CD1c-positive myeloid dendritic cell (primary cell): Measurements from ENCODE around the gene TSEN54.

Experiments used
- DNase-seq: peaks from one replicate; pipeline ENCODE4 v3.0.0-alpha.2; 2016; ENCODE audit errors: extremely low spot score

The TSEN54 gene

DNA sequence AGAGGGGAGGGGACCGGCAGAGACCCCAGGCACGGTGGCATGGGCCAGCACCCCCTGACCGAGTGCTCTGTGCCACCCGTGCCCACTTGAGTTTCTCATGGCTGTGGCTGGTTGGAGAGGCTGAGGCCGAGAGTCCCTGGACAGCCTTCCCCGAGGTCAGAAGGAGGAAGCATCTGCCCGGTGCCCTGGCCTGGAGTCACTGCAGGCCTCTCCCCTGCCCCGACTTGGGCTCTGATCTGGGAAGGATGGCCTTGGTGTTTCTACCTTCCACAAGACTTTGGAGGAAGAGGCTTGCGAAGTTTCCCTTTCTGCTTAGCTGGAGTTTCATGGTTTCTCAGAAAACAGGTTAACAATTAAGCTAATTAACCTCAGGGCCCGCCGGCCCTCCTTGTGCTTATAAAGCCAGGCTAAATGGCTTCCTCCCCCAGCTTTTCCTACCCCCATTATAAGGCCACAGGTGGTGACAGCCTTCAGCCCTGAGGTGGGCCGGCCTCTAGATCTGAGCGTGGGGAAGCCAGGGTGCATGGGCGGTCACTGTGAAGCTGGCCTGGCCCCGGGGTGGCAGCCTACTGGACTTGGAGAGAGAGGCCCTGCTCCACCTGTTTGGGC is 26.5 kb downstream of the TSEN54 start:
- no peak for DNase-seq

GRCh38 chr17:75544250-75544649 is 27.9 kb downstream of the TSEN54 start:
- no peak for DNase-seq

DNA sequence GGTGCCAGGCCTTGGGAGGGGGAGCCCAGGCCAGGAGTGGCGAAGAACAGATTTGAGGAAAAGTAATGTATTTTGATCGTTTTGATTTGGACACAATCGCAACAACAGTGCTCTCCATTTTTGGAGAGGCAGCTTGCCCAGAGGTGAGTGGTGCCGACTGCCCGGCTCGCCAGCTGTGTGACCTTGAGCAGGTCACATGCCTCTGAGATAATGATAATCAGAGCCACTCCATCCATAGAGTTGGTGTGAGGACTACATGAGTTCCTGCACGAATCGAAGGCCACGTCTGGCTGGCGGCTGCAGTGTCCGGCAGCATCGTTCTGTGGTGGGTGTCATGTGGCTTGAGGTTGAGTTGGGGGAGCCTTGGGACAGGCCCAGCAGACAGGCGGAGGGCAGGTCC is 29.9 kb downstream of the TSEN54 start:
- no peak for DNase-seq

- no peak for DNase-seq
These were observed 30.8 kb downstream of the TSEN54 start for GRCh38 chr17:75547091-75547490.

DNA sequence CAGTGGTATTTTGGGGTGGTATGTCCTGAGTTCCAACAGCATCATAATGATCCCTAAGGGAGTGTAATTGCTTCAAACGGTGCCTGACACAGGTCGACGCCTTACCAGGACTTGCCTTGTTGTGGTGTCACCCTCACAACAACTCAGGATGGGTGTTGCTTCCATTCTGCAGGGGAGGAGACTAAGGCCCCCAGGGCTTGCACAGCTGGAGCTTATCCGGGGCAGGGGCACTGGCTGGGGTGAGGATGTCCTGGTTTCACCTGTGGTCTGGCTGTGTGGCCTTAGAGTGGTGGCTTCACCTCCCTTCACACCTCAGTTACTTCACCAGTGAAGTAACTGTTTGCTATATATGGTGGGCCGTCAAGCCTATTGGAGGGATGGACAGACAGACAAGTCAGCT is 32.5 kb downstream of the TSEN54 start:
- DNase-seq, result no peak

GRCh38 chr17:75549246-75550138 is 33.2 kb downstream of the TSEN54 start:
- no peak for DNase-seq

GRCh38 chr17:75550139-75550465 is 33.8 kb downstream of the TSEN54 start:
- DNase-seq, result no peak

GRCh38 chr17:75551266-75551665 is 34.9 kb downstream of the TSEN54 start:
- no peak for DNase-seq

DNA sequence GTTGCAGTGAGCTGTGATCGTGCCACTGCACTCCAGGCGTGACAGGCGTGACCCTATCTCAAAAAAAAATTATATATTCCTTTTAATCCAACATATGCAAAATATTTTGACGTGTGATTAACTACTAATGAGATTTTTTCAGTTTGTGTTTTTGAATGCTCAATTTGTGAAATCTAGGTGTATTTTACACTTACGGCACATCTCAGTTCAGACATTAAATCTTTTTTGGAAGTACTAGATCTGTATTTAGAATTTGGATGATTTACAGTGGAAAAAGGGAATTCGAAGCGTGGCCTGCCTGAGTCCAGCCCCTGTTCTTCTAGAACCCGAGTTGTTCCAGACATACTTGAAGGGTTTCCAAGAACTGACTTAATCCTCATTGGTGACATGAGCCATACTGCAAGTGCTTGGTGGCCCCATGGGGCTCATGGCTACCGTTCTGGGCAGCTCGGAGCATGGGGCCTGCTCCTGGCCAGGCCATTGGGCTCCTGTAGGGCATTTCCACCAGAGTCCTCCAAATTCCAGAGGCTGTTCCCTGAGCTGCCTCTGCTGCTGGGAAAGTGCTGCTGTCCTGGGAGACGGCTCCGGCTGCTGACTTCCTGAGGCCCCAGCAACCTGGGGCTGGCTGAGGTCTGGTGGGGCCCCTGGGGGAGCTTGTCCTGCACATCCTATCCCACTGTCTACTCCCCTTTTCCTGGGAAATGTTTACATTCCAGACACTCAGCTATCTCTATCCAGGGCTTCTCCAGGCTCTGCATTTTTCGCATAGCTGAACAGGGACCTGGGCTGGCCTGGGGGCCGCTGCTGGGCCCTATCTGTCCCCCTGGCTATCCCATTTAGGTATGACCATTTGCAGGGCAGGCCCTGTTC is 36.3 kb downstream of the TSEN54 start:
- DNase-seq, result no peak

GRCh38 chr17:75553295-75554110 is 37.2 kb downstream of the TSEN54 start:
- no peak for DNase-seq

GRCh38 chr17:75555679-75556153 is 39.4 kb downstream of the TSEN54 start:
- DNase-seq, result no peak

DNA sequence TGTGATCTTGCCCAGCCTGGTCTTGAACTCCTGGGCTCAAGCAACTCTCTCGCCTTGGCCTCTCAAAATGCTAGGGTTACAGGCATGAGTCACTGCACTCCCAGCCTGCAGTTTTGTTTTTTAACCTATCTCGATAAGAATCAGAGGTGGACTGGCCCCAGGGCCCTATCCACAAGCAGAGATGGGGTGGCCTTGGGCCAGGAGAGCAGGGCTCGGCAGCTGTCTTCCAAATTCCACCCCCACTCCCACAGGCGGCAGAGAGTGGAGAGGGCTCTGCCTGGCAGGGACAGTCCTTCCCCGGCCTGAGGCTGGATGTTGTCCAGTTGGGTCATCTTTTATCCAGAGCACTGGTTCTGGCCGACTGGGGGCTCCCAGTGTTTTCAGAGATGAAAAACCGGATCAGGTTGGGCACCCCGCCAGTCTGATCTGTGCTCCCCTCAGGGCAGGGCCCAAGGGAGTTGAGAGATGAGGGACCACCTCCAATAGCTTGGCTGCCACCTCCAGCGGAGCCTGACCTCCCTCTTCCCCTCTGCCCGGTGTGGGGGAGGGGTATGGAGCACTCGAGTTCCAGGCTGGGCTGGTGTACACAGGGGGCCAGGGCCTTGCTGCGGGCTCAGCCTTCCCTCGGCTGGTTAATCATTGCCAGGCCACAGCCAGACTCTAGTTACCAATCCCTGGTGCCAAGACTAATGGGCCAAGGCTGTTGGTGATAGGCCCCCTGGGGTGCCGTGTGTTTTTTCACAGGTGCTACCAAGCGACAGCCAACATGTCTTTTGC is 40.9 kb downstream of the TSEN54 start:
- no peak for DNase-seq

DNA sequence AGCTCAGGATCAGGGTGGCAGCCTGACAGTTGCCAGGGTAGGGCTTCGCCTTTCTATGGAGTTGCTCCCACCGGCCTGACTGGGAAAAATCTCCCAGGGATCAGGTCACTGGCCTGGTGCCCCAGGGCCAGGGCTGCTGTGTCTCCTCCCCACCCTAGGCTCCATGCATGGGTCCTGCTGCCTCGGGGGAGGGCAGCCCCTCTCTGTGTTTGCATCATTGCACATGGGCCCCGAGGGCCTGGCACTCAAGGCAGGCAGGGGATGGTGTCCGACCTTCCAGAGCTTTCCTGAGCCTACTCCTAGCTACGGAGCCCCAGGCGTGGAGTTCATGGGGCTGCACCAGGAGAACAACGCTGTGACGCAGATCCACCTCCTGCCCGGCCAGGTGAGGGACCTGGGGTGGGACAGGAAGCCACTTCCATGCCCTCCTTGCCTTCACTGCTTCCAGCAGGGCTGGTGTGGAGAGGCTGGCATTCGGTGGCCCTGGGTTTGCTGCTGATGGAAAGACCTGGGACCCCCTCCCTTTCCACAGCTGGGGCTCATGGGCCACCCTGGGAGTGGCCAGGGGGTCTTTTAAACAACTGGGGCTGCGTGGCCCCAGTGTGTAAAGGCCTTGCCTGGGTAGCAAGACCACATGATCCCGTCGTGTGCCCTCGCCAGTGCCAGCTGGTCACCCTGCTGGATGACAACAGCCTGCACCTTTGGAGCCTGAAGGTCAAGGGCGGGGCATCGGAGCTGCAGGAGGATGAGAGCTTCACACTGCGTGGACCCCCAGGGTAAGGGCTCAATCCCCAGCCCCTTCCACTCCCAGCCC is 41.7 kb downstream of the TSEN54 start:
- no peak for DNase-seq

DNA sequence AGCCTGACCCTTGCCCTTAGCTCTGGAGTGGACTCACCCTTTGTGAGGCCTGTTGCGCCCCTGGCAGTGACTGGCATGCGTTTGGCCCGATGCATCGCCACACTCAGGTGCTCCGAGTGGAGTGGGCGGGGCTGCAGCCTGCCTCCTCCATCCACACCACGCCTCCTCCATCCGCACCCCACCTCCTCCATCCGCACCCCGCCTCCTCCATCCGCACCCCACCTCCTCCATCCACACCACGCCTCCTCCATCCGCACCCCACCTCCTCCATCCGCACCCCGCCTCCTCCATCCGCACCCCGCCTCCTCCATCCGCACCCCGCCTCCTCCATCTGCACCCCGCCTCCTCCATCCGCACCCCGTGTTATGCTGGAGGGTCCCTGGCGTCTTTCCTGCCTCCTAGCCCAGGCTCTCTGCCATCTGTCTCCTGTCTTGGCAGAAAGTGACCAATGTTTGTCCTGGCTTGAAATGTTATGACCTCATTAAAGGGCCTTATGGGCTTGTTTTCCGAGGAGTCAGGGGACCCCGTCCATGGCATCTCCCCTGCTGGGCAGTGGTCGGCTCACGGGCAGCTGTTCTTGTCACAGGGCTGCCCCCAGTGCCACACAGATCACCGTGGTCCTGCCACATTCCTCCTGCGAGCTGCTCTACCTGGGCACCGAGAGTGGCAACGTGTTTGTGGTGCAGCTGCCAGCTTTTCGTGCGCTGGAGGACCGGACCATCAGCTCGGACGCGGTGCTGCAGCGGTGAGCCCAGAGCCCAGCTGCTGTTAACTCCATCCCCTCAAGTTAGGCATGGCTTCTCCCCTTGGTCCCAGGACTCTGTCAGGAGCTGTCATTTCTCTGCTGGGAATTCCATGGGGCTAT is 42.6 kb downstream of the TSEN54 start:
- no peak for DNase-seq

DNA sequence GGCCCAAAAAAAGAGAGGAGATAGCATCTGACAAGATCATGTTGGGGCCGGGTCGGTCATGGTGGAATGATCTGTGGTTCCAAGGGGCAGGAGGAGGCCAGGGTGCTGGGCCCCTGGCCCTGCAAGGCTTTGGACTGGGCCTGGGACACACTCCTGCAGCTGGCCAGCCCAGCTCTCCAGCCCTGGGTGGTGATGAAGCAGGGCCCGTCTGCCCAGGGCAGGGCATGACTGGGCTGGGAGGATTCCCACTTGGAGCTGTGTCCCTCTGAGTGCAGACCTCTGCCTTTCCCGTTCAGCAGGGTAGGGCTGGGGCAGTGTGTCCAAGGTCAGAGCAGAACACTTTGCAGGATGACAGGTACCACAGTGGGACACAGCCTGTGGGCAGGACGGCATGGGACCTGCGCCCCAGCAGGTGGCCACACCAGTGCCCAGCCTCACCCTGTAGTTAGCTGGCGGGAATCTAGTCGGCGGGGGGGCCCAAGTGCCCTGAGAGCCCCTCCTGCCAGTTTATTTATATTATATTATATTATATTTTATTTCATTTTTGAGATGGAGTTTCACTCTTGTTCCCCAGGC is 43.7 kb downstream of the TSEN54 start:
- DNase-seq, result no peak

GRCh38 chr17:75561927-75562603 is 45.7 kb downstream of the TSEN54 start:
- no peak for DNase-seq

GRCh38 chr17:75563063-75563758 is 46.9 kb downstream of the TSEN54 start:
- DNase-seq, result no peak
